Measurements from ENCODE around the gene NMT2.

The NMT2 gene

DNA sequence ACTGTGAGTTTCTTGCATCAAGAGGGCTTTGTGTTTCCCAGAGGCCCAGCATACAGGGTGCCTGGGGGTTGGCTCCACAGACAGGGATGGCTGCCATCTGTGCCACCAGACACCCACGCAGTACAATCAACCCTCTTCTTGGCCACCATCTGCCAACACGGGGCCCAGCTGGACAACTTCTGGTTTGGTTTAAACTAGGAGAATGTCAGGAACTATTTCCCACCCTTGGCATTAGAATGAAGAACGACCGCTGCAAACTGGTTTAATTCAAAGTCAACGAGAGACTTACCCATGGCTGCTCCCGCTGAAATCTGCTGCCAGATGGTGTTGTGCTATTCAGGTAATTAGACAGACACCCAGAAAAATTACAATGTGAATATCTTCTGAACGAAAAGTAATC lies 27.8 kb downstream of the NMT2 start:
- no peak for DNase-seq

DNA sequence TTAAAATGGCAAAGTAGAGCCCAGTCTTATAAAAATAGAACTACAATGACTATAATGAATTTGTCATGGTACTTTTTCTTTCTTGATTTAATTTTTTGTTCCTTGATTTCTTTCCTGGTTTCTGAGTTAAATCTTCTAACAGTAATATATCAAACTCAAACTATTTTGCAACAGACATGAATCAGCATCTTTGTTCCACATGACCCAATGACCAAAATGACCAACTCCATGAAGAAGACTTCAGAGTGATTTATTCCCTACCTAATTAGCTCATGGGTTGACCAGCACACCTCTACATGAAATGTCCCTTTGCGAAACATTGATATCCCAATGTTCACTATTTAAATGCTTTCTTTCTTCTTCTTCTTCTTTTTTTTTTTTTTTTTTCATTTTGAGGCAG lies 30.9 kb downstream of the NMT2 start:
- no peak for DNase-seq

DNA sequence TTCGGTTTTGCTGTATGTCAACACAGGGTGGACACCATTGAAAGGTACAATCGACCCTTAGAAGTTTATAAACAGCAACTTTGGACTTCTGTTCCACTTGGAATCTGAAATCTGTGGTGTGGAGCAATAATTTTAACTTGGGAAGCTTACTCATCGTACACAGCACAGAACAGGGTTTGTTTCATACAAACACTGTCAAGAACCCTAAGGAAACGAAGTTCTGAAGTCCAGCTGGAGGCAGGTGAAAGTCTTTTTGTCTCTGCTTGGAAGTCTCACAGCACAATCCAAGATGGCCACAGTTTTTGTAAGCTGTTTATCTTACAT lies 31.5 kb downstream of the NMT2 start:
- no peak for DNase-seq

DNA sequence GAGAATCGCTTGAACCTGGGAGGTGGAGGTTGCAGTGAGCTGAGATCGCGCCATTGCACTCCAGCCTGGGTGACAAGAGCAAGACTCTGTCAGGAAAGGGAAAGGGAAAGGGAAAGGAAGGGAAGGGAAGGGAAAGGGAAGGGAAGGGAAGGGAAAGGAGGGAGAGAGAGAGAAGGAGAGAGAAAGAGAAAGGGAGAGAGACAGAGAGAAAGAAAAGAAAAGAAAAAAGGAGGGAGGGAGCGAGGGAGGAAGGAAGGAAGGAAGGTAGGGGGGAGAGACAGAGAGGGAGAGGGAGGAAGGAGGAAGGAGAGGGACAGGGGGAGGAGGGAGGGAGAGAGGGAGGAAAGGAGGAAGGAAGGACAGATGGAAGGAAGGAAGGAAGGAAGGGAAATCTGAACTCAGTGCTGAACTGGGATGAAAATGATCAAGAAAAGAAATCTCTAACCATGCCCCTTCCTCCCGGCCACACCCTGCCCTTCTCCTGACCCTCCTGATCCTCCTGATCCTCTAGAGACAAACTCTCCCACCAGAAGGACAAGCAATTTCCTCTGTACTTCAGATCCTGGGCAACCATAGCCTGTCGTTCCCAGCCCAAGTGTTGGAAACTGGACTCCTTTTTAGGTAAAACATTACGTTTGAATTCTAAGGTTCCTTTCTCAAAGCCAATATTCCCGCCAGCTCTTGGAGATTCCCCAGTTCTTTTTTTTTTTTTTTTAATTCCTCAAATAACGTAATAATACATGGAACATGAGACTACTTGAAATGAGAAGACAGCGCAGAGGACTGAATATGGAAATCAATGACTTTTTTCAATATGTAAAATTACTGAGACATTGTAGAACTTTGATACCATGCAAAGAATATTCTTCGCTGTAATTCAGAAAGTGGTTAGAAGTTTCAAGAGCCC lies 32.1 kb downstream of the NMT2 start:
- DNase-seq, result no peak

DNA sequence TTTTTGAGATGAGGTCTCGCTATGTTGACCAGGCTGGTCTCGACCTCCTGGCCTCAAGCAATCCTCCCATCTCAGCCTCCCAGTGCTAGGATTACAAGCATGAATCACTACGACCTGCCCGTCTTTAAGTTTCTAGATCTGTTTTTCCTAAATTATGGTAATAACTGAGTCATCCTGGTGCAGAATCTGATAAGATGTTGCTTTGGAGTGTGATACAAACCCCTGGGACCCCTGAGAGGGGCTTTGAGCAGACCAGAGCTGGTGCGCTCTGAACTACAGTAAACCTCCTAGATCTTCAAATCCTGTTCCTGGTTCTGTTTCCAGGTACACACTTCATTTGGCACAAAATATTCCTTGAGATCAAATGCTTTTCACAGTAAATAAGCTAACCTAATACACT lies 37.2 kb downstream of the NMT2 start:
- no peak for DNase-seq

DNA sequence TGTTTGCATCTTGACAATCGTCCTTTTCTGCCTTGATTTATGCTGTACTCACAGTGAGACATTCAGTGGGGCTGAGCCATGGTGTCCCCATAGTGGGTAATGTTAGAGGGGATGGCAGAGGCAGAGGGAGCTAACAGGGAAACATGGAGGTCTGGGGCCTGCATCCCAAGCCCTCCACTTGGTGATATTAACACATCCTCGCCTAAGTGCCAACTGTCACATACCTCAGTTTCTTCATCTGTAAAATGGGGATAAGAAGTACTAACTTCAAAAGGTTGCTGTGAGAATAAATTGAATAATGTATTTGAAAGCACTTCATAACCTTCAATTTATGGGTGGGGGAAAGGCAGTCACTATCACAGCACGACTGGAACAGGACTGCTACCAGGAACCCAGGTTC lies 43.6 kb downstream of the NMT2 start:
- DNase-seq, result no peak

DNA sequence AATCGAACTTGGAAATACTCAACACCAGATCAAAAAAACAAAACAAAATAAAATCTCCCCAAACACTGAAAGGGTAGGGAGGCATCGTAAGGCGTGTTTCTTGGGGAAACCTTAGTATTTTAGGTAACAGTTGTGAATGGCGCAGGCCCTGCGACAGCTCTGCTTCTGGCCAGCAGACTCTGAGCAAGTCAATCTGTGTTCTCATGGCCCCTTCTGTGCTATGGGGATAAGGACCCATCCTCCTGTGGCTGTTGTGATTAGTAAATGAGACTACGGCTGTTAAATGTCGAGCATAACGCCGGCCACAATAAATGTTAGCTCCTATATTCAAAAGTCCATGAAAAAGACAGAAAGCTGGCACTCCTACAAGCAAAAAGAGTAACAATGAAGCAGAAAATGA lies 44.3 kb downstream of the NMT2 start:
- no peak for DNase-seq

DNA sequence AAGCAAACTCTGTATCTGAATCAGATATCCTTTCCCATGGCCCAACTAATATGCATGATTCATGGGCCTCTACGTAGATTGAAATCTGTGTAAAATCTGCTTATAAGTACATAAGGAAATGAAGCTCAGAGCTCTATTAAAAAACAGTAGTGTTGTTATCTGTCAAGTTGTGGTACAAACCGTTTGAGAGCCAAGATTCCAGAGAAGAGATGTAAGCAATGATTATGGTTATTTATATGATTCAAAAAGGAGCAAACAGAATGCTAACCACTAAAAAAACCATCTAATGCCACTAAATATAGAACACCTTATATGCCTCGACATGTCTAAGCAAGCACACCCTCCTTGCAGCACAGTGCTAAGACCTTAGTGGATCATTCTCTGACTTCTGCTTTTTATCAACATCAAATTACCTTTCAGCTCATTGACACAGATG lies 44.7 kb downstream of the NMT2 start:
- DNase-seq, result peak in 1 of 5 donors; percentile 75

DNA sequence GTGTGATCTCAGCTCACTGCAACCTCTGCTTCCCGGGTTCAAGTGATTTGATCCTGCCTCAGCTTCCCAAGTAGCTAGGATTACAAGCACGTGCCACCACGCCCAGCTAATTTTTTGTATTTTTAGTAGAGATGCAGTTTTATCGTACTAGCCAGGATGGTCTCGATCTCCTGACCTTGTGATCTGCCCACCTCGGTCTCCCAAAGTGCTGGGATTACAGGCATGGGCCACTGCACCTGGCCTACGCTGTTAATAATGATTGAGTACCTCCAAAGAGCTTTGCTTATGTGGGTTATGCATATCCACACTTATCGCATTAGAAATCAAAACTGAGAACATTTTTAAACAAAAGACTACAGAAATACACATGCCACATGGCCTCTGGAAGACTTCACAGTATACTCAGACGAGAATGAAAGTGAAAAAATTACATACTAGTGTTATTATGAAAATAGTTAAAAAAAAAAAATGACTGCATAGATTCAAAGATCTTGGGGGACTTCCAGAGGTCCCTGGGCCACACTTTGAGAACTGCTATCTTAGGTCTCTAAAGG lies 45.9 kb downstream of the NMT2 start:
- no peak for DNase-seq

DNA sequence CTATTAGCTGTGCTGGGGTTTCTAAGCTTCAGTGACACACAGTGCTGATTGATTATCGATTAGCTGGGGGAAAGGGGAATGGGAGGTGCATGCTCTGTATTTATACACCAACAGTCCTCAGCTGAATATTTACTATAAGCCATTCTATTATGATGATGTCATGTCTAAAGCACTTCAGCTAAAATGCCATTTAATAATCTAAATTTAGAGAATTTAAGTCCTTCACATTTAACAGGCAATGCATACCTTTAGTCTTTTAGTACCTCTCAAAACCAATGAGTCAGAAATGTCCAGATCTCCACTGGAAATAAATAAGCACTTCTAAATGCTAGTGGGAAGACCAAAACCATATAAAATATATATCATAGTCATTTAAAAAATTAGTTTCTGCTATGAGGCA lies 46.8 kb downstream of the NMT2 start:
- DNase-seq, result no peak

DNA sequence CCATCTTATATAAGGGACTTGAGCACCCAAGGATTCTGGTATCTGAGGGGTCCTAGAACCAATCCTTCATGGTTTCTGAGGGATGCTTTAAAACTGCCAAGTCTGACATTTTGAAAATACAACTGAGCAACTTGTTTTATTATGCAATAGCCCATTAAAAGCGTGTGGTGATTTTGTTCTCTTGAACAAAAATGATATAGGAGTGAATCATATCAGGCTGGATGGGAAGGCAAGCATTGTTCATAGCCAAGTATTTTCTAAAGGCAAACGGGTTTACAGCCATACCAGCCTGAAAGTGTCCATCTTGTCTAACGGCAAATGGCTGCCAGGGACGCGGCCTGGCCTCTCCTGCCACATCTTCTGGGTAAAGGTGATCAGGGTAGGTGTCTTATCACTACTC lies 48.0 kb downstream of the NMT2 start:
- no peak for DNase-seq

DNA sequence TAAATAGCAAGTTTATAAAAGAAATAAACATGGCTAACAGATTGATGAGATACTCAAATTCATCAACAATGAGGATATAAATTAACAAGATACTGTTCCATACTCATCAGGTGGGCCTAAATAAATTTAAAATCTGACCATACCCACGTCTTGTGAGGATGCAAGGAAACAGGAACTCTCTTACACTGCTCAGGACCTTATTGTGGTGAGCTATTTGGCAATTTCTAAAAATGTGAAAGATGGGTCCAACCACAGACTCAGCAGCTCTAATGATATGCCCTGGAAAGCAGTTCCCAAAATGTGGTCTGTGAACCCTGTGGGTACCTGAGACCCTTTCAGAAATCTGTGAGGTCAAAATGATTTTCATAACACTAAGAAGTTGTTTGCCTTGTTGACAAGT lies 49.9 kb downstream of the NMT2 start:
- no peak for DNase-seq

DNA sequence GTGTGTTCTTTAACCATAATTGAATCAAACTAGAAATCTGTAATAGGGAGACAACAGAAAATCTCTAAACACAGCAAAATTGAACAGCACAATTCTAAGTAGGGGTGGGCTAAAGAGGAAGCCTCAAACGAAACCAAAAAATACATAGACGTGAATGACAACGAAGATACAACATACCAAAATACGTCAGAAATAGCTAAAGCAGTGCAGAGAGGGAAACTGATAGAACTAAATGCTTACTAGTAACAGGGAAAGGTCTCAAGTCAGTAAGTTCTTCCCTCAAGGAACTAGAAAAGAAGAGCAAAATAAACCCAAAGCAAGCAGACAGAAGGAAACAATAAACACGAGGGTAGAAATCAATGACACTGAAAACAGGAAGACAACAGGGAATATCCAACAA lies 52.3 kb downstream of the NMT2 start:
- DNase-seq, result no peak

DNA sequence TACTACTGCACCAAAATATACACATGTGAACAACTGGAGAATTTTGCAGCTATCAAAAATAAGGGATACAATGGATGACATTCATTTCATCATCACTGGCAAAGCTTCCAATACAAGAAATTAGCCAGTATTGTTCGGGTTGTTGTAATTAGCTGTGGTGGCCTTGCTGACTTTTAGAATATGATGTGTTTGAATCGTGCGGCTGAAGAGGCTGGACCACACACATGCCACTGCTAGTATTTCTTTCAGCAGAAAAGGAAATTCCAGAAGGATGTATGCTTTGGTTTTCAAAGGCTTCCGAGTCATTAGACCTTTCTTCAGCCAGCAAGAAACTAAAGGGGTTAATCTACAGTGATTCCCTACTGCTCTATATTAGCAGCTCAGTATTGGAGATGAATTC lies 54.7 kb downstream of the NMT2 start:
- no peak for DNase-seq

DNA sequence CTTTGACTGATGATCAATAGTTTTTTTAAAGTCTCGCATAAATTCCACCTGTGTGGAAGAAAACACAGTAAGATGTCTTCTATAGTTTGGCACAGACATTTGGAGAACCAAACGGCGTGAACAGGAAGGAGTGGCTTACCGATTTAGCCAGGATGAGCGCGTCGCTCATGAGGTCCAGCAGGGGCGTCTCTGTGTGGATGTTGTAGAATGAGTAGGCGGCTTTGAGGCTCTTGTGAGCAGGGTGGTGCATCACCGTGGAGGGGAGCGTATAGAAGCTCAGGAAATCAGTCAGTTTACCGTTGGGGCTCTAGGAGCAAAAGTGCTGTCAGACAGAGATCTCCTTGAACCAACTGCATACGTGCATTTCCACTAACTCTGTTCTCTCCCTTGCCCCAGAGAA lies 55.8 kb downstream of the NMT2 start:
- peak in 1 of 5 donors; percentile 34 for DNase-seq

DNA sequence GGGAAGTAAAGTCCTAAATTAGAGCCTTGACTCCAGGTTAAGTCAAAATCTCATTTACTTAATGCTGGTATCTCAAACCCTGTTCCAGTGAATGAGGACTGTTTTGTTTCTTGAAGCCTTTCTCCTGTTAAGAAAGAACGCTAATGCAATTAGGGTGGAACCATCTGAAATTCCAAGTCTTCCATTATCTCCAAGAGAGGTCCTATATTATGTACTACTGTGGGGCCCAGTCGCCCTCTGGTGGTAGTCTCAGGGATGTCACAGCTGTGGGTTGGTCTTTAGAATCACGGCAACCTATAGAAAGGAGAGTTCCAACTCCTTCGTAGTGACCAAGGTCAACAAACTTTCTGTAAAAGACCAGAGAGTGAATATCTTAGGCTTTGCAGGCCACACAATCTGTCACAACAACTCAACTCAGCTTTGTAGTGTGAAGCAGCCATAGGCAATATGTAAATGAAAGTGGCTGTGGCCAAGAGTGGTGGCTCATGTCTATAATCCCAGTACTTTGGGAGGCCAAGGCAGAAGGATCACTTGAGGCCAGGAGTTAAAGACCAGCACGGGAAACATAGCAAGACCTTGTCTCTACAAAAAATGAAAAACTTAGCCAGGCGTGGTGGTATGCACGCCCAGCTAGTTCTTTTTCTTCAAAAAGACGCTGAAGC lies 62.0 kb downstream of the NMT2 start:
- peak; percentile 31 to 60 (median 48) for DNase-seq

DNA sequence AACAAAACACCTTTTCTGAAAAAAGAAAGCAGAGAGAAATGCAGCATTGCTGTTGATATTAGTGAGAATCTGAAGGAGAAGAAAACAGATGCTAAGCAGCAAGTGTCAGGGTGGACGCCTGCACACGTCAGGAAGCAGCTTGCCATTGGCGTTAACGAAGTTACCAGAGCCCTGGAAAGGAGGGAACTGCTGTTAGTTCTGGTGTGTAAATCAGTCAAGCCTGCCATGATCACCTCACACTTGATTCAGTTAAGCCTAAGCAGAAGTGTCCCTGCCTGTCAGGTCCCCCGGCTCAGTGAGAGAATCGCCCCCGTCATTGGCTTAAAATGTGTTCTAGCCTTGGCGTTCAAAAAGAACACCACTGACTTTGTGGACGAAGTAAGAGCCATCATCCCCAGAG lies 65.0 kb downstream of the NMT2 start:
- no peak for DNase-seq

DNA sequence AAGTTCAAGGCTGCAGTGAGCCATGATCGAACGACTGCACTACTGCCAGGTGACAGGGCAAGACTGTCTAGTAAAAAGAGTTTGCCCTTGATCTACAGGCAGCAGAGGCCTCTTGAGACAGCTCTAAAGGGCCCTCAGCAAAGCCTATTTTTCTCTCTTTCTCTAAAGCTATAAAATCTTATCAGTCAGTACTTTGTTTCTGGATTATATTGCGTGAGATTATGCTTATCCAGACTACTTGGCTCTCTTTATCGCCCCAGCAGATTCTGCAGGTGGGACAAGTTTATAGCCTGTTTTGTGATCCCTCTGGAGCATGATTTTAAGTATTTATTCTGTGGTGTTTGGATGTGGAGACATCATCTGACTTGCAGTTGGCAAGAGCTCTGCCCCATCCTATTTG lies 68.6 kb downstream of the NMT2 start:
- no peak for DNase-seq

DNA sequence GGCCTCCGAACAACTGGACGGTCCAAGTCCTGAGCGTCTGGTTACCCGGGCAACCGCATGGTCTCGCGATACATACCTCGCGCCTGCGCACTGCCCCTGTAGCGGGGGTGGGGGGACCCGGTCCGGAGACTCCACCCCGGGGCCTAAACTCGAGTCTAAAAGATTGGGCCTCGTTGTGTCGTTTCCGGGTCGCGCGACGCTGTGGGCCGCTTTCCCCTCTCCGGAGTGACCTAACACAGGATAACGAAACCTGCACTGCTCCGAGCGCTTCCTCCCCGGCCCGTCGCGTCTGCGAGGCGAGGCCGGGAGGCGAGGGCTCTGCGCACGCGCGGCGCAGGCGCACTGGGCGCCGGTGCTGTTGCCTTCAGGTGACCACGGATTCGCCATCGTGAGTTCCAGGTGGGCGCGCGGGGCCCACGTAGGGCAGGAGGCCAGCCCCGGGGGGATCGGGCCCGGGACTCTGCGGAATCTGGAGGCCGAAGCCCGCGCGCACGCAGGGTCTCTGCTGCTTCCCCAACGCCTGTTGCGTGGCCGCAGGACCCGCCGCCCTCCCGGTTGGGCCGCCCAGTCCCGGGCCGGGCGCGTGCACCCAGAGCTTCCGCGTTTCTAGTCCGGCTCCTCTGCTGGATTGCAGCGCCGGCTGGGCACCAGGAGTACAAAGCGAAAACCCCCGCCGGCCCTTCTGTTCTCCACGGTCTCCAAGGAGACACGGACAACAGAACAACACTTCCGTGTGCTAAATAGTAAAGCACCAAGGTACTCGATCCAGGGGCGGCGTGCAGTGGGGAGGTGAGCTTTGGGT lies 71.3 kb downstream of the NMT2 start, which contains the start of gene RPP38:
TSS of gene RPP38 (plus strand) at position 345 of the 802 bp plus-strand sequence. CDS start 5,960 bp downstream, outside the sequence.
- peak; percentile 86 to 95 (median 92) for DNase-seq

DNA sequence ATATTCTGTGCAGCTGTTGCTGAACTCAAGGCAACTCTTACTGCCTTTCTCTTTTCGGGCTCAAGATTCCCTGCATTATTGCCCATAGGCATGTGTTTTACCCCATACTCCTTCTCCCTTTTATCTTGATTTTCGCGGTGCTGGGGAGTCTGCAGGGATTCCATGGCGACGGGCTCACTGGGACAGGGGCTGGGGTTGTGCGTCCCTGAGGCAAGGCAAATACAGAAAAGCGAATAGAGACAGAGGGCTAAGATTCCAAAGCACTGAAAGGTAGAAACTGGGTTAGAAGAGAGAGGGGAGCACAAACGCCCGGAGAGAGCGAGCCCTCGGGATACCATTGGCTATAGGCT lies 71.9 kb downstream of the NMT2 start:
- DNase-seq, result no peak

DNA sequence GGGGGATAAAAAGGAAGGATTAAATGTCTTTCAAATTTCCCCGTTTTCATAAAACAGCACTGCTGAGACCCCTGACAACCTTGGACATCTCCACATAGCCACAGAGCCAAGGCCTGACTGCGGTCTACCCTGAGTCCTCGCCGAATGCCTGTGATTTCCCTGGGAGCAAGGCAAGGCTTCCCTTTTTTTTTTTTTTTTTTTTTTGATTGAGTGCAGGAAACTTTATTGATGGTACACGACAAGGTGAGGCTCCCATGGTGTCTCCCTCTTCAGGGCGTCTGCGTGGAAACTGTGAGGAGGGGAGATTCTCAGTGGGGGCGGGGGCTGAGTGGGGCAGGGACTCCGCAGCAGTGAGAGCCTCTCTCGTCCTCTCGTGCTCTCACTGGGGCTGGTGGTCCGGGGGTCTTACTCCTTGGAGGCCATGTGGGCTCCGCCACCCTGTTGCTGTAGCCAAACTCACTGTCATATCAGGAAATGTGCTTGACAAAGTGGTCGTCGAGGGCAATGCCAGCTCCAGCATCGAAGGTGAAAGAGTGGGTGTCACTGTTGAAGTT lies 75.6 kb downstream of the NMT2 start:
- DNase-seq, result no peak

DNA sequence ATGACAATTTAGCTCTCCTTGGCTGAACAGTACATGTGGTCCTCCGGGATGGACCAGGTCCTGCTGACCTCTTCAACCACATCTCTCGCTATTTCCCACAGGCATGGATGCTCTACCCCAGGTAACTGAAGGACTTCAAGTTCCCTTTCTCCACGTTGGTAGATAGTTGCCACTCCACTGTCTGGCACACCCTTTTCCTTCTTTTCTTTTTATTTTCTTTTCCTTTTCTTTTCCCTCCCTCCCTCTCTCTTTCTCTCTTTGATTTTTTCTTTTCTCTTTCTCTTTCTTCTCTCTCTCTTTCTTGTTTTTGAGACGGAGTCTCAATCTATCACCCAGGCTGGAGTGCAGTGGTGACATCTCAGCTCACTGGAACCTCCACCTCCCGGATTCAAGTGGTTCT lies 77.1 kb downstream of the NMT2 start:
- no peak for DNase-seq
